HEK293 (cell line): ENCODE measurements around the gene CTBP2.

Experiments
- CTCF ChIA-PET: fragments of 350-600 bp; formaldehyde crosslinking; extraction: SDS; loops from one replicate; lab custom pipeline; 2021; ENCODE audit warnings: antibody characterized with exemption; lab: Yijun Ruan, JAX
- POLR2A ChIA-PET: fragments of 300-600 bp; formaldehyde crosslinking; extraction: SDS; loops from one replicate; lab custom pipeline; 2020; ENCODE audit warnings: antibody characterized with exemption, inconsistent platforms; lab: Yijun Ruan, JAX
- H3K27ac ChIP-seq: fragments of 200-500 bp; sonication (Bioruptor generic); 2 replicates; pipeline ENCODE4 v1.5.1; 2014; ENCODE audit warnings: low read depth, low read length, control low read depth, inconsistent platforms; ENCODE audit errors: extremely low read depth
- H3K36me3 ChIP-seq, 2 experiments: fragments of 200-500 bp in 1 of 2; sonication (Bioruptor generic) in 1 of 2; 1 replicate in 1 of 2; 2 replicates in 1 of 2; pipeline ENCODE4 v1.5.1; 2014 to 2017; ENCODE audit warnings: inconsistent platforms in 2 of 2, low read length in 2 of 2; ENCODE audit not compliant: control insufficient read depth in 2 of 2, insufficient read depth in 1 of 2
- H3K4me1 ChIP-seq: fragments of 200-500 bp; sonication (Bioruptor generic); 2 replicates; pipeline ENCODE4 v1.5.1; 2014; ENCODE audit warnings: mild to moderate bottlenecking, low read length, inconsistent platforms; ENCODE audit not compliant: control insufficient read depth, insufficient read depth
- H3K4me3 ChIP-seq: 2 replicates; pipeline ENCODE4 v1.5.1; 2011; ENCODE audit warnings: low read depth, mild to moderate bottlenecking, control low read depth, low read length, moderate library complexity
- H3K9me3 ChIP-seq: fragments of 200-500 bp; sonication (Bioruptor generic); 2 replicates; pipeline ENCODE4 v1.5.1; 2014; ENCODE audit warnings: low read depth, low read length, inconsistent platforms; ENCODE audit not compliant: control insufficient read depth, insufficient read depth
- MEIS1 ChIP-seq: sonication (generic); formaldehyde crosslinking; IDR thresholded peaks from 2 replicates; pipeline ENCODE4 v1.8.1; 2022; ENCODE audit warnings: missing genetic modification reagents, mild to moderate bottlenecking, borderline replicate concordance
- OSR2 ChIP-seq: fragments of 450-650 bp; formaldehyde crosslinking; IDR thresholded peaks from 2 replicates; pipeline ENCODE4 v1.5.1; 2016; ENCODE audit warnings: missing biosample characterization, missing genetic modification characterization
- RBAK ChIP-seq: fragments of 450-650 bp; formaldehyde crosslinking; IDR thresholded peaks from 2 replicates; pipeline ENCODE4 v1.5.1; 2016; ENCODE audit warnings: missing biosample characterization, missing genetic modification characterization
- SP3 ChIP-seq: fragments of 450-650 bp; formaldehyde crosslinking; IDR thresholded peaks from 2 replicates; pipeline ENCODE4 v1.5.1; 2016; ENCODE audit warnings: missing biosample characterization, missing genetic modification characterization
- SP7 ChIP-seq: fragments of 450-650 bp; formaldehyde crosslinking; IDR thresholded peaks from 2 replicates; pipeline ENCODE4 v1.5.1; 2016; ENCODE audit warnings: missing biosample characterization, missing genetic modification characterization
- WT1 ChIP-seq: fragments of 450-650 bp; formaldehyde crosslinking; IDR thresholded peaks from 2 replicates; pipeline ENCODE4 v1.5.1; 2016; ENCODE audit warnings: missing biosample characterization, missing genetic modification characterization
- ZBTB17 ChIP-seq: fragments of 450-650 bp; formaldehyde crosslinking; IDR thresholded peaks from 2 replicates; pipeline ENCODE4 v1.5.1; 2016; ENCODE audit warnings: missing biosample characterization, missing genetic modification characterization
- ZEB2 ChIP-seq: fragments of 450-650 bp; formaldehyde crosslinking; IDR thresholded peaks from 2 replicates; pipeline ENCODE4 v1.5.1; 2016; ENCODE audit warnings: missing biosample characterization, missing genetic modification characterization
- ZFHX2 ChIP-seq: fragments of 450-650 bp; formaldehyde crosslinking; conservative IDR thresholded peaks from 2 replicates; pipeline ENCODE4 v1.5.1; 2016; ENCODE audit warnings: missing biosample characterization, missing genetic modification characterization
- ZFP3 ChIP-seq: fragments of 450-650 bp; formaldehyde crosslinking; IDR thresholded peaks from 2 replicates; pipeline ENCODE4 v1.5.1; 2016; ENCODE audit warnings: low read depth, missing biosample characterization, missing genetic modification characterization
- ZNF10 ChIP-seq: fragments of 450-650 bp; formaldehyde crosslinking; IDR thresholded peaks from 2 replicates; pipeline ENCODE4 v1.5.1; 2017; ENCODE audit warnings: missing biosample characterization, missing genetic modification characterization
- ZNF140 ChIP-seq: fragments of 450-650 bp; formaldehyde crosslinking; IDR thresholded peaks from 2 replicates; pipeline ENCODE4 v1.5.1; 2016; ENCODE audit warnings: missing biosample characterization, missing genetic modification characterization
- ZNF155 ChIP-seq: fragments of 450-650 bp; formaldehyde crosslinking; IDR thresholded peaks from 2 replicates; pipeline ENCODE4 v1.5.1; 2016; ENCODE audit warnings: missing biosample characterization, missing genetic modification characterization
- ZNF174 ChIP-seq: fragments of 450-650 bp; formaldehyde crosslinking; IDR thresholded peaks from 2 replicates; pipeline ENCODE4 v1.5.0; 2017; ENCODE audit warnings: missing biosample characterization, mild to moderate bottlenecking, missing genetic modification characterization
- ZNF19 ChIP-seq: fragments of 450-650 bp; formaldehyde crosslinking; IDR thresholded peaks from 2 replicates; pipeline ENCODE4; 2016; ENCODE audit warnings: missing biosample characterization, missing genetic modification characterization, low read depth
- ZNF341 ChIP-seq: fragments of 450-650 bp; formaldehyde crosslinking; IDR thresholded peaks from 2 replicates; pipeline ENCODE4; 2016; ENCODE audit warnings: low read depth, missing biosample characterization, missing genetic modification characterization
- ZNF623 ChIP-seq: fragments of 450-650 bp; formaldehyde crosslinking; IDR thresholded peaks from 2 replicates; pipeline ENCODE4 v1.5.1; 2016; ENCODE audit warnings: missing biosample characterization, missing genetic modification characterization
- ZNF791 ChIP-seq: fragments of 450-650 bp; formaldehyde crosslinking; IDR thresholded peaks from 2 replicates; pipeline ENCODE4 v1.5.1; 2016; ENCODE audit warnings: missing biosample characterization, missing genetic modification characterization
- TF ChIP-seq, protein P1 (sequence below): fragments of 450-650 bp; formaldehyde crosslinking; IDR thresholded peaks from 2 replicates; pipeline ENCODE4 v1.5.1; 2016; ENCODE audit warnings: missing biosample characterization, missing genetic modification characterization
- TF ChIP-seq, protein P2 (sequence below): fragments of 450-650 bp; formaldehyde crosslinking; IDR thresholded peaks from 2 replicates; pipeline ENCODE4 v1.5.1; 2016; ENCODE audit warnings: missing biosample characterization, missing genetic modification characterization
- TF ChIP-seq, protein P3 (sequence below): fragments of 450-650 bp; formaldehyde crosslinking; IDR thresholded peaks from 2 replicates; pipeline ENCODE4 v1.5.1; 2016; ENCODE audit warnings: missing biosample characterization, missing genetic modification characterization, low read depth
- TF ChIP-seq, protein P4 (sequence below): fragments of 450-650 bp; formaldehyde crosslinking; IDR thresholded peaks from 2 replicates; pipeline ENCODE4 v1.5.1; 2016; ENCODE audit warnings: missing biosample characterization, missing genetic modification characterization
- TF ChIP-seq, protein P5 (sequence below): fragments of 450-650 bp; formaldehyde crosslinking; IDR thresholded peaks from 2 replicates; pipeline ENCODE4 v1.5.1; 2017; ENCODE audit warnings: missing biosample characterization, missing genetic modification characterization
- TF ChIP-seq, protein P6 (sequence below): fragments of 450-650 bp; formaldehyde crosslinking; IDR thresholded peaks from 2 replicates; pipeline ENCODE4 v1.5.1; 2017; ENCODE audit warnings: missing biosample characterization, missing genetic modification characterization

Gene CTBP2

DNA sequence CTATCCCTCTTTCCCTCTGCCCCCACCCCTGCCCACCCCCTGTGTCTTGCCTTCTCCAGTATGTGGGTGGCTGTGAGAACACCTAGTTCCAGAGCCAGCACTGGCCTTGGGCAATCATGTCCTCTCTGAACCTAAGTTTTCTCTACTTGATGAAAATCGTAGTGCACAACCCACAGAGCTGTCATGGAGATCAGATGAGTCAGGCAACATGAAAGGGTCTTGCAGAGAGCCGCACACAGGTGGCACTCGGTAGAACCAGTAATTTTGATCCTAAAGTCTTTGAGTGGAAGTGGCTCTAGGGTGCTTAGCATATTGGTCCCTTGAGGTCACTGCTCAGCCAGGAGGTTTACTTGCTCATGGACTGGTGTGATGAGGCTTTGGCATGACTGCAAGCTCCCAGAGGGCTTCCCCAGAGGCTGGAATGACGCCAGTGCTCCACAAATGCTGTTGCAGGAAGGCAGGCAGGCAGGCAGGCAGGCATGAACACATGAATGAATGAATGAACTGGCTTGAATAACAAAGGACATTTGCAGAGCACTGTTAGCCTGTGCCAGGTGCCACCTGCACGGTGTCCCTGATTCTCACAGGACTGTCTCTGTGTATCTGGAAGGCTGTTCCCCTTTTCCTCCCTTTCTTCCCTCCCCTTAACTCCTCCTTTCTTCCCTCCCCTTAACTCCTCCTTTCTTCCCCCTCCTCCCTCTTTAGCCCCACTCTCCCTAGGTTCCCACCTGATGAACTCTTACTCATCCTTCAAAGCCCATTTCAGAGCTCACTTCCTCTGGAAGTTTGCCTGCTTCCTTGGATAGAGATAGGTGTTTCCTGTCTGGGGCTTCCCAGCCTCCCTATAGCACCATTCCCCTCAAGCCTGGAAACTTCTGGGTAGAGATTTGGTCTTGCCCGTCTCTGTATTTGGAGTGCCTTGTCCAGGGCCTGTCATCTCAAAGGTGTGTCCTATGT is 27.2 kb upstream of the CTBP2 start:
- CTCF ChIA-PET, result interaction anchor here (0.7 kb wide), 1 partner anchor 254 kb away, joined by 3 read pairs; no protein-coding TSS in a partner anchor
- Histone ChIP-seq H3K4me3 (no peak overlapping the region), H3K9me3 (no peaks in the 10 kb centered on the region), H3K4me1 (no peaks in the 10 kb centered on the region), H3K27ac (no peak overlapping the region), H3K36me3 (no peaks in the 10 kb centered on the region)
- POLR2A ChIA-PET, result no interaction called here
- TF ChIP-seq ZBTB17 (tag by site-specific recombination) (no peak), ZNF174 (tag by site-specific recombination) (no peak), ZFP3 (peak; percentile 81), ZNF140 (tag by site-specific recombination) (no peak), SP3 (tag by site-specific recombination) (peak; percentile 36; the same call in 1 of the 2 replicates), ZNF341 (tag by site-specific recombination) (peak; percentile 63), RBAK (no peak), ZNF791 (tag by site-specific recombination) (no peak), WT1 (tag by site-specific recombination) (no peak), ZFHX2 (tag by site-specific recombination) (no peak), ZNF19 (tag by site-specific recombination) (no peak), MEIS1 (CRISPR knock-in tag) (no peak), ZNF155 (tag by site-specific recombination) (no peak), SP7 (no peak), ZNF10 (tag by site-specific recombination) (no peak), OSR2 (no peak), ZEB2 (no peak), ZNF623 (no peak)
- TF ChIP-seq, protein P1, sequence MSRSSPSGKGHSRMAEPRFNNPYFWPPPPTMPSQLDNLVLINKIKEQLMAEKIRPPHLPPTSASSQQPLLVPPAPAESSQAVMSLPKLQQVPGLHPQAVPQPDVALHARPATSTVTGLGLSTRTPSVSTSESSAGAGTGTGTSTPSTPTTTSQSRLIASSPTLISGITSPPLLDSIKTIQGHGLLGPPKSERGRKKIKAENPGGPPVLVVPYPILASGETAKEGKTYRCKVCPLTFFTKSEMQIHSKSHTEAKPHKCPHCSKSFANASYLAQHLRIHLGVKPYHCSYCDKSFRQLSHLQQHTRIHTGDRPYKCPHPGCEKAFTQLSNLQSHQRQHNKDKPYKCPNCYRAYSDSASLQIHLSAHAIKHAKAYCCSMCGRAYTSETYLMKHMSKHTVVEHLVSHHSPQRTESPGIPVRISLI (tag by site-specific recombination), result no peak
- TF ChIP-seq, protein P2, sequence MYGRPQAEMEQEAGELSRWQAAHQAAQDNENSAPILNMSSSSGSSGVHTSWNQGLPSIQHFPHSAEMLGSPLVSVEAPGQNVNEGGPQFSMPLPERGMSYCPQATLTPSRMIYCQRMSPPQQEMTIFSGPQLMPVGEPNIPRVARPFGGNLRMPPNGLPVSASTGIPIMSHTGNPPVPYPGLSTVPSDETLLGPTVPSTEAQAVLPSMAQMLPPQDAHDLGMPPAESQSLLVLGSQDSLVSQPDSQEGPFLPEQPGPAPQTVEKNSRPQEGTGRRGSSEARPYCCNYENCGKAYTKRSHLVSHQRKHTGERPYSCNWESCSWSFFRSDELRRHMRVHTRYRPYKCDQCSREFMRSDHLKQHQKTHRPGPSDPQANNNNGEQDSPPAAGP (tag by site-specific recombination), result no peak
- TF ChIP-seq, protein P3, sequence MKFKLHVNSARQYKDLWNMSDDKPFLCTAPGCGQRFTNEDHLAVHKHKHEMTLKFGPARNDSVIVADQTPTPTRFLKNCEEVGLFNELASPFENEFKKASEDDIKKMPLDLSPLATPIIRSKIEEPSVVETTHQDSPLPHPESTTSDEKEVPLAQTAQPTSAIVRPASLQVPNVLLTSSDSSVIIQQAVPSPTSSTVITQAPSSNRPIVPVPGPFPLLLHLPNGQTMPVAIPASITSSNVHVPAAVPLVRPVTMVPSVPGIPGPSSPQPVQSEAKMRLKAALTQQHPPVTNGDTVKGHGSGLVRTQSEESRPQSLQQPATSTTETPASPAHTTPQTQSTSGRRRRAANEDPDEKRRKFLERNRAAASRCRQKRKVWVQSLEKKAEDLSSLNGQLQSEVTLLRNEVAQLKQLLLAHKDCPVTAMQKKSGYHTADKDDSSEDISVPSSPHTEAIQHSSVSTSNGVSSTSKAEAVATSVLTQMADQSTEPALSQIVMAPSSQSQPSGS (tag by site-specific recombination), result no peak
- TF ChIP-seq, protein P4, sequence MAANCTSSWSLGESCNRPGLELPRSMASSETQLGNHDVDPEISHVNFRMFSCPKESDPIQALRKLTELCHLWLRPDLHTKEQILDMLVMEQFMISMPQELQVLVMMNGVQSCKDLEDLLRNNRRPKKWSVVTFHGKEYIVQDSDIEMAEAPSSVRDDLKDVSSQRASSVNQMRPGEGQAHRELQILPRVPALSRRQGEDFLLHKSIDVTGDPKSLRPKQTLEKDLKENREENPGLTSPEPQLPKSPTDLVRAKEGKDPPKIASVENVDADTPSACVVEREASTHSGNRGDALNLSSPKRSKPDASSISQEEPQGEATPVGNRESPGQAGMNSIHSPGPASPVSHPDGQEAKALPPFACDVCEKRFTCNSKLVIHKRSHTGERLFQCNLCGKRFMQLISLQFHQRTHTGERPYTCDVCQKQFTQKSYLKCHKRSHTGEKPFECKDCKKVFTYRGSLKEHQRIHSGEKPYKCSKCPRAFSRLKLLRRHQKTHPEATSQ (tag by site-specific recombination), result no peak
- TF ChIP-seq, protein P5, sequence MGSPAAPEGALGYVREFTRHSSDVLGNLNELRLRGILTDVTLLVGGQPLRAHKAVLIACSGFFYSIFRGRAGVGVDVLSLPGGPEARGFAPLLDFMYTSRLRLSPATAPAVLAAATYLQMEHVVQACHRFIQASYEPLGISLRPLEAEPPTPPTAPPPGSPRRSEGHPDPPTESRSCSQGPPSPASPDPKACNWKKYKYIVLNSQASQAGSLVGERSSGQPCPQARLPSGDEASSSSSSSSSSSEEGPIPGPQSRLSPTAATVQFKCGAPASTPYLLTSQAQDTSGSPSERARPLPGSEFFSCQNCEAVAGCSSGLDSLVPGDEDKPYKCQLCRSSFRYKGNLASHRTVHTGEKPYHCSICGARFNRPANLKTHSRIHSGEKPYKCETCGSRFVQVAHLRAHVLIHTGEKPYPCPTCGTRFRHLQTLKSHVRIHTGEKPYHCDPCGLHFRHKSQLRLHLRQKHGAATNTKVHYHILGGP (tag by site-specific recombination), result no peak
- TF ChIP-seq, protein P6, sequence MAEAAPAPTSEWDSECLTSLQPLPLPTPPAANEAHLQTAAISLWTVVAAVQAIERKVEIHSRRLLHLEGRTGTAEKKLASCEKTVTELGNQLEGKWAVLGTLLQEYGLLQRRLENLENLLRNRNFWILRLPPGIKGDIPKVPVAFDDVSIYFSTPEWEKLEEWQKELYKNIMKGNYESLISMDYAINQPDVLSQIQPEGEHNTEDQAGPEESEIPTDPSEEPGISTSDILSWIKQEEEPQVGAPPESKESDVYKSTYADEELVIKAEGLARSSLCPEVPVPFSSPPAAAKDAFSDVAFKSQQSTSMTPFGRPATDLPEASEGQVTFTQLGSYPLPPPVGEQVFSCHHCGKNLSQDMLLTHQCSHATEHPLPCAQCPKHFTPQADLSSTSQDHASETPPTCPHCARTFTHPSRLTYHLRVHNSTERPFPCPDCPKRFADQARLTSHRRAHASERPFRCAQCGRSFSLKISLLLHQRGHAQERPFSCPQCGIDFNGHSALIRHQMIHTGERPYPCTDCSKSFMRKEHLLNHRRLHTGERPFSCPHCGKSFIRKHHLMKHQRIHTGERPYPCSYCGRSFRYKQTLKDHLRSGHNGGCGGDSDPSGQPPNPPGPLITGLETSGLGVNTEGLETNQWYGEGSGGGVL (tag by site-specific recombination), result peak; percentile 36; the same call in 1 of the 2 replicates
